Measurements from ENCODE around the gene PPEF1. TPM values are rescaled to one million over a fixed set of nuclear protein-coding genes. Genes with fewer than 3 reads are reported as not detected.

PPEF1 gene
- total RNA-seq, 1 experiment from 2014 or later, result 0.54 TPM

DNA sequence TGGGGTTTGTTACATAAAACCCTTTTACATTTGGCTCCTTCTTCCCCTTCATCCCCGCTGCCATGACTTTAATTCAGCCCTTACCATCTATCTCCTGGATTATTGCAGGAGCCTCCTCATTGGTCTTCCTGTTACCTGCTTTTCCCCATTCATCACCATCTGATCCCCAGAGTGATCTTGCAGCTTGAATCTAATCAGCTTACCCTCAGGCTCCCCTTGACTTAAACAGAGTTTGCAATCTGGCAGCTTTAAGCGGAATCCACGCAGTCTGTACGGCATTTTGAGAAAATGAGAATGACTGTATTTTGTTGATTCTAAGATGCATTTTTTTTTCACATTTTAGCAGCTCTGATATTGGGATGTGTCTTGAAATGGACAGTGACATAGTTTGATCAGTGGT lies 14.9 kb upstream of the PPEF1 start:
- Histone ChIP-seq H3K27me3 (replicated peaks; ENCODE audit: control insufficient read depth, insufficient read depth, low read length) (no peaks in the 10 kb centered on the region), H3K4me1 (no peaks in the 10 kb centered on the region), H3K4me3 (ENCODE audit: low read depth, low read length) (no peak overlapping the region), H3K9me3 (no peaks in the 10 kb centered on the region), H3K36me3 (ENCODE audit: control insufficient read depth, insufficient read depth, low read length) (no peaks in the 10 kb centered on the region)
- TF ChIP-seq, protein P1, sequence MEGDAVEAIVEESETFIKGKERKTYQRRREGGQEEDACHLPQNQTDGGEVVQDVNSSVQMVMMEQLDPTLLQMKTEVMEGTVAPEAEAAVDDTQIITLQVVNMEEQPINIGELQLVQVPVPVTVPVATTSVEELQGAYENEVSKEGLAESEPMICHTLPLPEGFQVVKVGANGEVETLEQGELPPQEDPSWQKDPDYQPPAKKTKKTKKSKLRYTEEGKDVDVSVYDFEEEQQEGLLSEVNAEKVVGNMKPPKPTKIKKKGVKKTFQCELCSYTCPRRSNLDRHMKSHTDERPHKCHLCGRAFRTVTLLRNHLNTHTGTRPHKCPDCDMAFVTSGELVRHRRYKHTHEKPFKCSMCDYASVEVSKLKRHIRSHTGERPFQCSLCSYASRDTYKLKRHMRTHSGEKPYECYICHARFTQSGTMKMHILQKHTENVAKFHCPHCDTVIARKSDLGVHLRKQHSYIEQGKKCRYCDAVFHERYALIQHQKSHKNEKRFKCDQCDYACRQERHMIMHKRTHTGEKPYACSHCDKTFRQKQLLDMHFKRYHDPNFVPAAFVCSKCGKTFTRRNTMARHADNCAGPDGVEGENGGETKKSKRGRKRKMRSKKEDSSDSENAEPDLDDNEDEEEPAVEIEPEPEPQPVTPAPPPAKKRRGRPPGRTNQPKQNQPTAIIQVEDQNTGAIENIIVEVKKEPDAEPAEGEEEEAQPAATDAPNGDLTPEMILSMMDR (IDR thresholded peaks at IDR 0.05; ENCODE audit: insufficient read depth in 1 of 2, low read depth in 1 of 2, low read length in 1 of 2, severe bottlenecking in 1 of 2, unreplicated experiment in 1 of 2), result no peak
- no peaks in the 10 kb centered on the region for H3K36me3 Mint-ChIP-seq (ENCODE audit: insufficient read depth, unreplicated experiment)
- BruUV-seq (replicated peaks), result no TSS peak
- CTCF ChIA-PET, result interaction anchor here (1.3 kb wide), 1 partner anchor 194 kb away, joined by 4 read pairs; no protein-coding TSS in a partner anchor
- DNase-seq, result no peak
- H3K27ac Mint-ChIP-seq (ENCODE audit: unreplicated experiment), result no peak overlapping the region
- H3K4me3 Mint-ChIP-seq (ENCODE audit: unreplicated experiment), result no peak overlapping the region
- intact Hi-C loops (cut with micrococcal nuclease; ENCODE audit: unreplicated experiment), result no loop called here
- H3K27me3 Mint-ChIP-seq (ENCODE audit: insufficient read depth, unreplicated experiment), result no peaks in the 10 kb centered on the region
- no peaks in the 10 kb centered on the region for H3K9me3 Mint-ChIP-seq (ENCODE audit: unreplicated experiment)
- POLR2A ChIA-PET, result interaction anchor here (0.6 kb wide), 1 partner anchor 118 kb away, joined by 4 read pairs; no protein-coding TSS in a partner anchor
- peaks cover 17% of the 10 kb centered on the region for H3K4me1 Mint-ChIP-seq (ENCODE audit: low read depth, unreplicated experiment)

DNA sequence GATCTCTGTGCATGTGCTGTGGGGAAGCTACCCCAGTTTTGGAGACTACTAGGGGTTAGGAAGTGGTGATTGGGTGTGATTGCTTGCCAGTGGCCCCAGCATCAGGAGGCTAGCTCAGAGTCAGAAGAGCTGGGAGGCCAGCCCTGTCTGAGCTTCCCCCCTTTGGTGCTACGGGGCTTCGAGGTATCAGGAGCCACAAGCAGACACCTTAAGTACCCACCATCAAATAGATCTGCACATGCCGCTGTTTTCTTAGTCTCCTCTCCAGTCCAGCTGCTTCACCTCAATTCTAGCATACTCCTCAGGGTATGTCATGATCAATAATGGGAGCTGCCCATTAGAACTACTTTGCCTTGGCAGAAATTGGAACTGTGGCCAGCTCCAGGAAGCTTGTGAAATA lies 10.8 kb upstream of the PPEF1 start:
- Mint-ChIP-seq H3K27ac (ENCODE audit: unreplicated experiment) (no peak overlapping the region), H3K27me3 (ENCODE audit: insufficient read depth, unreplicated experiment) (no peaks in the 10 kb centered on the region)
- no peak overlapping the region for H3K4me3 ChIP-seq (ENCODE audit: low read depth, low read length)

DNA sequence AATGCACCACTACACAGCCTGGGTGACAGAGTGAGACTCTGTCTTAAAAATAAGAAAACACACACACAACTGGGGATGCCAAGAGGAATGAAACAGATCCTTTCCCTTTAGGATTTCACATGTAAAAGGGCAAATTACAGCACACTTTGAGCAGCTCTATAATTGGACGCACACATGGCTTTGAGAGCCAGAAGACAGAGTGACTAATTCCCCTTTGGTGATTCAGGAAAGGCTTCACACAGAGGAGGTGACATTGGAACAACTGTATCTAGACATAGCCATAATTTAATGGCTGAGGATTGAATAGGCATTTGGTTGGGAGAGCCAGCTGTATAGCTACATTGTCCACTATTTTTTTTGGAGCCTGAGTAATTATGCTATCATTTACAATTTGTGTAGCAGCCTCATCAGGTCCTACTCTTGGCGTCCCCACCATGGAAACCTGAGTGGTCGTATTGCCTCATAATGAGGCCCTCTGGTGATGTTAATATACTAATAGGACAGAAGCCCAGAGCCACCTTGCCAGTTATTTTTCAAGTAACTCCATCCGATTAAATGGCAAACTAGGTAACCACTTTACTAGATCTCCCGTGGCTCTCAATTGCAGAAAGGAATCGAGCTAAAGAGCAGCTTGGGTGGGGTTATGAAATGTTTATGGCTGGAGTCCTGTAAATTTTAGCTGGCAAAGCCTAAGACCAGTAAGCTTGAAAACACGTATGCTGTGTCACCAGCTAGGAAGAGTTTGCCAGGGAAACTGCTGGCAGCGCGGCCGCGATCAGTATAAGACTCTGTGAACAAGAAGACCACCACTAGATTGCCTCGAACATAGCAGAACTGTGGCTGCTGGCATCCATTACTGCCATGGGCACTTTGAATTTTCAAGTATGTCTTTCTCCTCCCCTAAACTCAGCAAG lies 8.5 kb upstream of the PPEF1 start:
- H3K4me3 ChIP-seq (ENCODE audit: low read depth, low read length), result no peak overlapping the region
- Mint-ChIP-seq H3K27ac (ENCODE audit: unreplicated experiment) (no peak overlapping the region), H3K4me1 (ENCODE audit: low read depth, unreplicated experiment) (no peaks in the 10 kb centered on the region), H3K36me3 (ENCODE audit: insufficient read depth, unreplicated experiment) (no peaks in the 10 kb centered on the region), H3K9me3 (ENCODE audit: unreplicated experiment) (no peaks in the 10 kb centered on the region), H3K4me3 (ENCODE audit: unreplicated experiment) (no peak overlapping the region), H3K27me3 (ENCODE audit: insufficient read depth, unreplicated experiment) (no peaks in the 10 kb centered on the region)
- no peak for DNase-seq
- intact Hi-C loops (cut with micrococcal nuclease; ENCODE audit: unreplicated experiment), result no loop called here
- BruUV-seq (replicated peaks), result no TSS peak
- POLR2A ChIA-PET, result no interaction called here
- no peaks in the 10 kb centered on the region for H3K4me1 ChIP-seq
- CTCF ChIA-PET, result no interaction called here
- H3K36me3 ChIP-seq (ENCODE audit: control insufficient read depth, insufficient read depth, low read length), result no peaks in the 10 kb centered on the region
- no peaks in the 10 kb centered on the region for H3K9me3 ChIP-seq
- TF ChIP-seq, protein P1 (IDR thresholded peaks at IDR 0.05; ENCODE audit: insufficient read depth in 1 of 2, low read depth in 1 of 2, low read length in 1 of 2, severe bottlenecking in 1 of 2, unreplicated experiment in 1 of 2), result no peak
- no peaks in the 10 kb centered on the region for H3K27me3 ChIP-seq (replicated peaks; ENCODE audit: control insufficient read depth, insufficient read depth, low read length)

More for the DNA sequence above, 10.8 kb upstream of the PPEF1 start:
- Histone ChIP-seq H3K27me3 (replicated peaks; ENCODE audit: control insufficient read depth, insufficient read depth, low read length) (no peaks in the 10 kb centered on the region), H3K36me3 (ENCODE audit: control insufficient read depth, insufficient read depth, low read length) (no peaks in the 10 kb centered on the region), H3K4me1 (no peaks in the 10 kb centered on the region), H3K9me3 (no peaks in the 10 kb centered on the region)
- Mint-ChIP-seq H3K9me3 (ENCODE audit: unreplicated experiment) (no peaks in the 10 kb centered on the region), H3K4me1 (ENCODE audit: low read depth, unreplicated experiment) (peaks cover 11% of the 10 kb centered on the region), H3K4me3 (ENCODE audit: unreplicated experiment) (no peak overlapping the region), H3K36me3 (ENCODE audit: insufficient read depth, unreplicated experiment) (no peaks in the 10 kb centered on the region)
- intact Hi-C loops (cut with micrococcal nuclease; ENCODE audit: unreplicated experiment), result no loop called here
- ChIA-PET POLR2A (no interaction called here), CTCF (no interaction called here)
- BruUV-seq (replicated peaks), result no TSS peak
- no peak for DNase-seq
- TF ChIP-seq, protein P1 (IDR thresholded peaks at IDR 0.05; ENCODE audit: insufficient read depth in 1 of 2, low read depth in 1 of 2, low read length in 1 of 2, severe bottlenecking in 1 of 2, unreplicated experiment in 1 of 2), result no peak
